Tibial artery (tissue), 4 donors: Measurements from ENCODE around the gene RACK1.

Experiments
- DNase-seq, 2 donors: peaks; one replicate each; pipeline ENCODE4 v3.0.0-alpha.2; 2019
- H3K27ac ChIP-seq, 2 donors: fragments of 200-600 bp; sonication (generic) in 1 of 2; 1 replicate in 1 of 2; 2 replicates in 1 of 2; pipeline ENCODE4 v1.5.1; 2018 to 2019; ENCODE audit warnings: mild to moderate bottlenecking in 1 of 2
- H3K27me3 ChIP-seq, 2 donors: fragments of 200-600 bp; sonication (generic) in 1 of 2; one replicate each; pipeline versions ENCODE4 v1.5.1 to v1.6.0; 2016 to 2019
- H3K36me3 ChIP-seq, 3 donors: fragments of 200-600 bp; sonication (generic) in 2 of 3; one replicate each; pipeline ENCODE4 v1.5.1; 2016 to 2019; ENCODE audit warnings: mild to moderate bottlenecking in 2 of 3
- H3K4me1 ChIP-seq, 4 donors: fragments of 200-600 bp; sonication (generic) in 2 of 4; 1 replicate in 3 of 4; 2 replicates in 1 of 4; pipeline ENCODE4 v1.5.1; 2016 to 2019
- H3K4me3 ChIP-seq, 2 donors: fragments of 200-600 bp; sonication (generic) in 1 of 2; 1 replicate in 1 of 2; 2 replicates in 1 of 2; pipeline ENCODE4 v1.5.1; 2018 to 2019; ENCODE audit warnings: mild to moderate bottlenecking in 2 of 2
- H3K9me3 ChIP-seq, 3 donors: fragments of 200-600 bp; sonication (generic) in 1 of 3; one replicate each; pipeline ENCODE4 v1.5.1; 2016 to 2019
- intact Hi-C: fragments of 100-400 bp; cut with DNase I; formaldehyde crosslinking; loops from one replicate; pipeline ENCODE4 v1.15.0; 2023; ENCODE audit warnings: low total_unique reads
- TF ChIP-seq, protein P1 (sequence below), 2 experiments: fragments of 200-600 bp in 1 of 2; fragments of 450-650 bp in 1 of 2; IDR thresholded peaks; one replicate each; pipeline ENCODE4 v1.5.1; 2017 to 2019; ENCODE audit warnings: antibody characterized with exemption in 2 of 2, mild to moderate bottlenecking in 1 of 2, moderate library complexity in 1 of 2

RACK1 gene

DNA sequence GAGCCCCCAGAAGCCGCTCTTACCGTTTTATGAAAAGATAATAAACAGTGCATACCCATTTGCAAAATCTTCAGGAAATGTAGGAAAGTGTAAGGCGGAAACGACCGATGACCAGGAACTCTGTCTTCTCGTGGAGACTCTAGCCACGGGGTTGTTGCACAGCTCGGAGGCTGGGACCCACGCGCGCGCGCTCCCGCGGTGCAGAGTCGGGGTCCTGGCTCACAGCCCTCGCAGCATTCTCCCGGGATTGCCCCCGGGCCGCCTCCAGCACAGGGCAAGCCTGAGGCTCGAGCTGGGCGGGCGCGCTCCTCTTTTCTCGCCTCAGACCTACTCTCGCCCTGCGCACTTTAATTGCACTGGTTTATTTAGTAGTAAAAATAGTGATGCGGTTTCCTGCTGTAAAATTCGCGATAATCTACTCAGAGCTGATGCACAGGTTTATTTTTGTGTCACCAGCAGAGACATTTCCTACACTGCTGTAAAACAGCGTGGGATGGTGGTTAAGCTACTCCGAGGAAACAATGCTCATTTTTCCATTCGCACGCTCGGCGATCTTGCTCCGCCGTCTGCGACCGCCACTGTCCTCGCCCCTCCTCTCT is 54.2 kb downstream of the RACK1 start:
- TF ChIP-seq, protein P1, sequence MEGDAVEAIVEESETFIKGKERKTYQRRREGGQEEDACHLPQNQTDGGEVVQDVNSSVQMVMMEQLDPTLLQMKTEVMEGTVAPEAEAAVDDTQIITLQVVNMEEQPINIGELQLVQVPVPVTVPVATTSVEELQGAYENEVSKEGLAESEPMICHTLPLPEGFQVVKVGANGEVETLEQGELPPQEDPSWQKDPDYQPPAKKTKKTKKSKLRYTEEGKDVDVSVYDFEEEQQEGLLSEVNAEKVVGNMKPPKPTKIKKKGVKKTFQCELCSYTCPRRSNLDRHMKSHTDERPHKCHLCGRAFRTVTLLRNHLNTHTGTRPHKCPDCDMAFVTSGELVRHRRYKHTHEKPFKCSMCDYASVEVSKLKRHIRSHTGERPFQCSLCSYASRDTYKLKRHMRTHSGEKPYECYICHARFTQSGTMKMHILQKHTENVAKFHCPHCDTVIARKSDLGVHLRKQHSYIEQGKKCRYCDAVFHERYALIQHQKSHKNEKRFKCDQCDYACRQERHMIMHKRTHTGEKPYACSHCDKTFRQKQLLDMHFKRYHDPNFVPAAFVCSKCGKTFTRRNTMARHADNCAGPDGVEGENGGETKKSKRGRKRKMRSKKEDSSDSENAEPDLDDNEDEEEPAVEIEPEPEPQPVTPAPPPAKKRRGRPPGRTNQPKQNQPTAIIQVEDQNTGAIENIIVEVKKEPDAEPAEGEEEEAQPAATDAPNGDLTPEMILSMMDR (IDR thresholded peaks at IDR 0.05) = no peak
- peak overlapping the region; percentile 93 to 96 for H3K27ac ChIP-seq
- no peaks in the 10 kb centered on the region for H3K36me3 ChIP-seq
- H3K27me3 ChIP-seq = no peaks in the 10 kb centered on the region
- no peaks in the 10 kb centered on the region for H3K9me3 ChIP-seq
- H3K4me1 ChIP-seq = peaks cover 0 to 24% (median 15%) of the 10 kb centered on the region in 4 donors
- peak in 1 of 2 donors; percentile 41 for DNase-seq
- intact Hi-C loops = loop anchor here (2.0 to 10.0 kb wide), 4 partner anchors 17 to 385 kb away; partner anchors contain the start of genes MGAT1, TRIM41 and TRIM52
- H3K4me3 ChIP-seq = peak overlapping the region; percentile 93 to 96

DNA sequence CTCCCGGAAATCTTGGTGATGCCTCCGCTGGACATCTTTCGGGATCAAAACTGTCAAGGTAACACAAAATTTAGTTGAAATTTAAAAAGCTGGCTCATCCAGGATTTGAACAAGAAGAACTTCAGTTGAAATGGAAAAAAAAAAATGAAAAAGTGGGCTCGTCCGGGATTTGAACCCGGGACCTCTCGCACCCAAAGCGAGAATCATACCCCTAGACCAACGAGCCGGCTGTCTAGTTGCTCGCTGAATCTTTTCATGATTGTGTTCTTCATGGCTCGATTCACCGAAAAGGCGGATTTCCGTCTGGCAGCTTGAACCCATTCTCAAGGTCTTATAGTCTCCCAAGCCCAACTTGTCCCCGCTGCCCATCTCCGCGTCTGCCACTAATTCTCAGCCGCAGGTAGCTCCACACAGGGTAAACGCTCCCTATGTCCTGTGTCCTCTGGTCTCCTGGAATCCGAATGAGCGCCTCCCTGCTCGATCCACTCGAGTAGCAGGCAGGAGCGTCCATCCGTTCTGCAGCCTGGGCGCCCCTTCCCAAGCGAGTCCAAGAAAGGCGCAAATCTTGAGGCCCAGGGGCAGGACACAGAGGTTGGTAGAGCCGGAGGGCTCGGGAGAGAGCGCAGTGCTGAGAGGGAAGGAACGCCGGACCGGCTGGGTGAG is 54.9 kb downstream of the RACK1 start:
- TF ChIP-seq, protein P1 (IDR thresholded peaks at IDR 0.05) = no peak
- DNase-seq = peak; percentile 85 to 88
- H3K27ac ChIP-seq = peak overlapping the region; percentile 93 to 96

DNA sequence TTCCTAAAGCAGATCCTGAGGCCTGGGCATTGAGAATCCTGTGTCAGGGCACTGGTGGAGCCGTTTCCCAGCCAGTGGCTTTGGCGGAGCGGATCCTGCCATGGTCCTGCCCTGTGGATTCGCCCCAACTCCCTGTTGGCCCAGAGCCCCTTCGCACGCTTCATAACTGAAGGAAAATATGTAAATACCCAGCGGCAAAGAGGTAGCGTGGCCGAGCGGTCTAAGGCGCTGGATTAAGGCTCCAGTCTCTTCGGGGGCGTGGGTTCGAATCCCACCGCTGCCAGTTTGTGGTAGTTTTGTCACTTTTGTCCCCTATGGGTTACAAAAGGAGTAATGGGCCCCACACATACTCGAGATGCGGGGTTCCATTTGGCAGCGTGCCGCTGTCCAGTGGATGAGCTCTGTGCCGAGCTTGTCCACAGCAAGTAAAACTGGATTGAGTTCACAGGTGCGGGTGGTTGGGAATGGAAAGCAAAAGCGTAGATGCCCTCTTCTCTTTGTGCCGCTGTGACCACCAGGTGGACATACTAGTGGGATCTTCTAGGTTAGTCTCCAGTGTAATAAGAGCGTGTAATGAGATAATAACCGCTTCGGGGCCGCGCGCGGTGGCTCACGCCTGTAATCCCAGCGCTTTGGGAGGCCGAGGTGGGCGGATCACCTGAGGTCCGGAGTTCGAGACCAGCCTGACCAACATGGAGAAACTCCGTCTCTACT is 56.0 kb downstream of the RACK1 start:
- H3K36me3 ChIP-seq = no peaks in the 10 kb centered on the region
- peak overlapping the region; percentile 93 to 96 for H3K27ac ChIP-seq
- no peaks in the 10 kb centered on the region for H3K9me3 ChIP-seq
- peak; percentile 78 to 89 for DNase-seq
- no peaks in the 10 kb centered on the region for H3K27me3 ChIP-seq
- TF ChIP-seq, protein P1 (IDR thresholded peaks at IDR 0.05) = peak in 1 of 2 experiments; percentile 18
- intact Hi-C loops = loop anchor here (2.0 to 10.0 kb wide), 4 partner anchors 19 to 383 kb away; partner anchors contain the start of genes MGAT1, TRIM41 and TRIM52
- H3K4me3 ChIP-seq = peak overlapping the region; percentile 93 to 96
- peaks cover 0 to 22% (median 21%) of the 10 kb centered on the region in 4 donors for H3K4me1 ChIP-seq

More for the DNA sequence above, 54.9 kb downstream of the RACK1 start:
- intact Hi-C loops = loop anchor here (2.0 to 10.0 kb wide), 4 partner anchors 18 to 384 kb away; partner anchors contain the start of genes MGAT1, TRIM41 and TRIM52
- H3K4me1 ChIP-seq = peaks cover 0 to 24% (median 21%) of the 10 kb centered on the region in 4 donors
- H3K9me3 ChIP-seq = no peaks in the 10 kb centered on the region
- no peaks in the 10 kb centered on the region for H3K27me3 ChIP-seq
- peak overlapping the region; percentile 93 to 96 for H3K4me3 ChIP-seq
- no peaks in the 10 kb centered on the region for H3K36me3 ChIP-seq

DNA sequence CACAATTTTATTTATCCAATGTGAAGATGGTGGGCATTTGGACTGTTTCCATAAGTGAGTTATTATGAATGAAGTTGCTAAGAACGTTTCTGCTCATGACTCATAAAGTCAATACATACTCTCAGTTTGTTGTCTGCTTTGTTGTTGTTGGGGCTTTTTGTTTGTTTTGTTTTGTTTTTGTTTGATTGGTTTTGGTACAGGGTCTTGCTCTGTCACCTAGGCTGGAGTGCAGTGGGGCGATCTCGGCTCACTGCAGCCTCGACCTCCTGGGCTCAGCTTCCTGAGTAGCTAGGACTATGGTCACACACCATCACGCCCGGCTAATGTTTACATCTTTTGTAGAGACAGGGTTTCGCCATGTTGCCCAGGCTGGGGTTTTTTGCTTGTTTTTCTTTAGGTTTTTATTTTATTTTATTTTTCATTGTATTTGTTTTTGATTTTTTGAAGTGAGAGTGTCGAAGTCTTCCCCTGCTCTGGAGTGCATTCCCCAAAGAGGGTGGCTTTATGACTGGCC is 56.7 kb downstream of the RACK1 start:
- Histone ChIP-seq H3K4me1 (peaks cover 0 to 19% (median 16%) of the 10 kb centered on the region in 4 donors), H3K27me3 (no peaks in the 10 kb centered on the region), H3K9me3 (no peaks in the 10 kb centered on the region), H3K27ac (peak overlapping the region; percentile 93 to 96), H3K4me3 (peak overlapping the region; percentile 93 to 96), H3K36me3 (no peaks in the 10 kb centered on the region)
- intact Hi-C loops = loop anchor here (5.0 to 10.0 kb wide), 2 partner anchors 75 to 382 kb away; partner anchors contain the start of genes MGAT1 and TRIM52
- TF ChIP-seq, protein P1 (IDR thresholded peaks at IDR 0.05) = no peak
- no peak for DNase-seq
